Mesenchymal stem cell (in vitro differentiated cells and primary cell): Measurements from ENCODE around the gene FOXP2.
"Not testable (repeated sequence)": the region's sequence is repeated elsewhere in the genome, so short reads cannot be mapped to it uniquely, and the experiment has no call there.

Experiments
- DNase-seq: peaks from one replicate; pipeline ENCODE4 v3.0.0-alpha.2; 2013
- H2AFZ ChIP-seq: one replicate; pipeline ENCODE4 v1.6.1; 2013; ENCODE audit warnings: low read depth, mild to moderate bottlenecking, control low read depth, inconsistent platforms, low read length, moderate library complexity
- H2AK5ac ChIP-seq: 2 replicates; pipeline ENCODE4 v1.6.1; 2013; ENCODE audit warnings: low read length, moderate library complexity, mild to moderate bottlenecking, inconsistent platforms; ENCODE audit not compliant: severe bottlenecking
- H2BK120ac ChIP-seq: one replicate; pipeline ENCODE4 v1.6.1; 2013; ENCODE audit warnings: low read depth, mild to moderate bottlenecking, inconsistent platforms, low read length, moderate library complexity
- H2BK12ac ChIP-seq, 2 experiments: one replicate each; pipeline ENCODE4 v1.6.1; 2013; ENCODE audit warnings: inconsistent platforms in 2 of 2, low read length in 2 of 2, mild to moderate bottlenecking in 2 of 2, moderate library complexity in 2 of 2, control low read depth in 1 of 2
- H2BK15ac ChIP-seq: one replicate; pipeline ENCODE4 v1.6.1; 2013; ENCODE audit warnings: mild to moderate bottlenecking, low read depth, inconsistent platforms; ENCODE audit not compliant: poor library complexity, severe bottlenecking
- H2BK5ac ChIP-seq: 2 replicates; pipeline ENCODE4 v1.6.1; 2013; ENCODE audit warnings: low read depth, mild to moderate bottlenecking, low read length, control low read depth, inconsistent platforms; ENCODE audit not compliant: poor library complexity, severe bottlenecking
- H3K14ac ChIP-seq, 2 experiments: one replicate each; pipeline ENCODE4 v1.6.1; 2013; ENCODE audit warnings: inconsistent platforms in 2 of 2, low read length in 2 of 2, control low read depth in 1 of 2, mild to moderate bottlenecking in 1 of 2, moderate library complexity in 1 of 2
- H3K18ac ChIP-seq, 2 experiments: one replicate each; pipeline ENCODE4 v1.6.1; 2013; ENCODE audit warnings: inconsistent platforms in 2 of 2, low read length in 2 of 2, control low read depth in 1 of 2, low read depth in 1 of 2, mild to moderate bottlenecking in 1 of 2
- H3K23ac ChIP-seq, 2 experiments: one replicate each; pipeline ENCODE4 v1.6.1; 2013; ENCODE audit warnings: inconsistent platforms in 2 of 2, low read length in 2 of 2, mild to moderate bottlenecking in 2 of 2, moderate library complexity in 2 of 2, control low read depth in 1 of 2
- H3K27ac ChIP-seq: 2 replicates; pipeline ENCODE4 v1.5.1; 2013; ENCODE audit warnings: mild to moderate bottlenecking, moderate library complexity, low read length, control low read depth, inconsistent platforms; ENCODE audit not compliant: poor library complexity, severe bottlenecking
- H3K27me3 ChIP-seq, 2 experiments: 2 replicates each; pipeline versions ENCODE4 v1.6.1 to v1.7.0; 2013; ENCODE audit warnings: low read length in 2 of 2, mild to moderate bottlenecking in 2 of 2, moderate library complexity in 2 of 2, control low read depth in 1 of 2, inconsistent platforms in 1 of 2; ENCODE audit not compliant: control insufficient read depth in 1 of 2, insufficient read depth in 1 of 2
- H3K36me3 ChIP-seq, 2 experiments: 2 replicates each; pipeline versions ENCODE4 v1.6.1 to v1.7.0; 2013; ENCODE audit warnings: low read length in 2 of 2, control low read depth in 1 of 2, inconsistent platforms in 1 of 2, low read depth in 1 of 2, mild to moderate bottlenecking in 1 of 2; ENCODE audit not compliant: insufficient read depth in 2 of 2, control insufficient read depth in 1 of 2
- H3K4ac ChIP-seq, 2 experiments: one replicate each; pipeline ENCODE4 v1.6.1; 2013; ENCODE audit warnings: inconsistent platforms in 2 of 2, low read length in 2 of 2, mild to moderate bottlenecking in 2 of 2, moderate library complexity in 2 of 2, control low read depth in 1 of 2, low read depth in 1 of 2
- H3K4me1 ChIP-seq: 2 replicates; pipeline ENCODE4 v1.6.1; 2013; ENCODE audit warnings: low read depth, low read length, control low read depth; ENCODE audit not compliant: control insufficient read depth, insufficient read depth
- H3K4me2 ChIP-seq: 2 replicates; pipeline ENCODE4 v1.6.1; 2013; ENCODE audit warnings: low read length, mild to moderate bottlenecking, inconsistent platforms; ENCODE audit not compliant: poor library complexity, severe bottlenecking
- H3K4me3 ChIP-seq, 2 experiments: 2 replicates each; pipeline versions ENCODE4 v1.5.1 to v1.7.0; 2013; ENCODE audit warnings: low read length in 2 of 2, mild to moderate bottlenecking in 2 of 2, control low read depth in 1 of 2, low read depth in 1 of 2; ENCODE audit not compliant: insufficient read depth in 1 of 2
- H3K79me1 ChIP-seq: replicated peaks from 2 replicates; pipeline ENCODE4 v1.6.1; 2013; ENCODE audit warnings: mild to moderate bottlenecking, control low read depth, low read length, inconsistent platforms; ENCODE audit not compliant: poor library complexity, severe bottlenecking
- H3K9ac ChIP-seq: 2 replicates; pipeline ENCODE4 v1.7.0; 2013; ENCODE audit warnings: mild to moderate bottlenecking, low read length, moderate library complexity
- H3K9me3 ChIP-seq: 2 replicates; pipeline ENCODE4 v1.7.0; 2013; ENCODE audit warnings: mild to moderate bottlenecking, low read length; ENCODE audit not compliant: control insufficient read depth
- H4K8ac ChIP-seq: one replicate; pipeline ENCODE4 v1.6.1; 2013; ENCODE audit warnings: inconsistent platforms, mild to moderate bottlenecking, low read length, moderate library complexity
- H4K91ac ChIP-seq: one replicate; pipeline ENCODE4 v1.6.1; 2013; ENCODE audit warnings: mild to moderate bottlenecking, low read length, inconsistent platforms
- WGBS: methylation state at CpG from one replicate; pipeline ENCODE4 v1.1.7; 2013; ENCODE audit warnings: mixed read lengths; 5-methylcytosine and 5-hydroxymethylcytosine counted together

Gene FOXP2

DNA sequence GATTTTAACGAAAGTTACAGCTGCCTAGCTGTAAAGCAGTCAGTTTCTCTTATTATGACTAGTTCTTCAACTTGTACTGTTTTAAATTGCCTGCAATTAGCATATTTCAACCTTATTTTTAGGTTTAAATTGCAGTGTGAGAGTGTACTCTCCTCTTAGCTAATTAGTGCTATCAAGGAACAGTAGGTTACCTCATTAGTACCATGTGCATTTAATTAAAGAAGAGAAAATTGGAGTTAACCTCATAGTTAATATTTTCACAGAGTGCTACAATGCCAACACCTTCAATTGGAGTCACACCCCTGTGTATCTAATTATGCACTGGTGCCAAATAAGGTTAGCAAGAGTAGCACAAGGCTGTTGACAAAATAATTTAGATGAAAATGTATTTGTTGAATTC is 154.6 kb downstream of the FOXP2 start:
- Histone ChIP-seq H4K8ac (no peak overlapping the region), H3K27me3 (no peaks in the 10 kb centered on the region), H3K4me3 (no peak overlapping the region), H2BK12ac (no peak overlapping the region), H2BK15ac (no peak overlapping the region), H3K9ac (no peak overlapping the region), H3K9me3 (no peaks in the 10 kb centered on the region), H2BK5ac (no peak overlapping the region), H3K18ac (no peak overlapping the region), H2BK120ac (no peak overlapping the region), H3K14ac (no peak overlapping the region), H3K4me2 (no peak overlapping the region), H4K91ac (no peak overlapping the region), H3K79me1 (no peaks in the 10 kb centered on the region), H3K4me1 (no peaks in the 10 kb centered on the region), H3K36me3 (no peaks in the 10 kb centered on the region), H3K27ac (no peak overlapping the region), H2AFZ (no peak overlapping the region), H3K23ac (no peak overlapping the region), H2AK5ac (no peak overlapping the region), H3K4ac (no peak overlapping the region)
- WGBS: no CpG with 5 or more reads among the region's 1 CpG
- no peak for DNase-seq

DNA sequence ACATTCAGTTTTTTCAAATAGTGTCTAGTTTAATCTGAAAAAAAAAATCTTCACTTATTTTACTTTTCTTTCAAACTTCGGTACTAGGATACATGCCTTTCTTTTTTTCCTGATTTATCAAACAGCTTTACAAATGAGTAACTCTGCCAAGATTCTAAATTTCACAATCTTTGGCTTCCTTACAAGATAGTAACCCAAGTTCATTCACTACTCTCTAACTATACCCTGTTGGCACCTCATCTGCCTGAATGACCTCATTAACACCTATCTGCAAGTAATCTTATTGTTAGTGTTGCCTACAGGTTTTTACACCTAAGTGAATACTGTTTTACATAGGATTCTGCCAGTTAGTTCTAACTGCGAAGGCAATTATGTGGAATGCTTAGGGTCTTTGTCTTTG is 159.8 kb downstream of the FOXP2 start:
- H3K79me1 ChIP-seq: no peaks in the 10 kb centered on the region
- no peak overlapping the region for H3K14ac ChIP-seq
- no peak overlapping the region for H3K23ac ChIP-seq
- no peak overlapping the region for H4K91ac ChIP-seq
- no peak overlapping the region for H2BK120ac ChIP-seq
- no peak for DNase-seq
- no peak overlapping the region for H2BK15ac ChIP-seq
- no peak overlapping the region for H4K8ac ChIP-seq
- H3K4ac ChIP-seq: no peak overlapping the region
- no peak overlapping the region for H3K18ac ChIP-seq
- H3K9ac ChIP-seq: no peak overlapping the region
- H3K4me3 ChIP-seq: no peak overlapping the region
- H2BK12ac ChIP-seq: no peak overlapping the region
- no peak overlapping the region for H2BK5ac ChIP-seq
- no peak overlapping the region for H2AFZ ChIP-seq
- H2AK5ac ChIP-seq: no peak overlapping the region
- H3K4me2 ChIP-seq: no peak overlapping the region
- no peak overlapping the region for H3K27ac ChIP-seq
- H3K9me3 ChIP-seq: no peaks in the 10 kb centered on the region
- no peaks in the 10 kb centered on the region for H3K4me1 ChIP-seq
- no peaks in the 10 kb centered on the region for H3K27me3 ChIP-seq
- 75% methylated on average over 1 of the region's 2 CpGs for WGBS
- H3K36me3 ChIP-seq: no peaks in the 10 kb centered on the region

- H3K4me3 ChIP-seq: no peak overlapping the region
- H4K8ac ChIP-seq: no peak overlapping the region
- DNase-seq: no peak
- H3K9me3 ChIP-seq: no peaks in the 10 kb centered on the region
- H4K91ac ChIP-seq: no peak overlapping the region
- no peak overlapping the region for H2AFZ ChIP-seq
- no peak overlapping the region for H2BK5ac ChIP-seq
- H3K9ac ChIP-seq: no peak overlapping the region
- H3K14ac ChIP-seq: no peak overlapping the region
- H3K23ac ChIP-seq: no peak overlapping the region
- no peak overlapping the region for H2BK15ac ChIP-seq
- no peaks in the 10 kb centered on the region for H3K36me3 ChIP-seq
- no peak overlapping the region for H3K18ac ChIP-seq
- H2BK120ac ChIP-seq: no peak overlapping the region
- H2BK12ac ChIP-seq: no peak overlapping the region
- no peaks in the 10 kb centered on the region for H3K27me3 ChIP-seq
- no peak overlapping the region for H3K4me2 ChIP-seq
- H3K4me1 ChIP-seq: no peaks in the 10 kb centered on the region
- no peak overlapping the region for H3K27ac ChIP-seq
- 100% methylated on average over 1 of the region's 4 CpGs for WGBS
- H3K4ac ChIP-seq: no peak overlapping the region
- H3K79me1 ChIP-seq: no peaks in the 10 kb centered on the region
- no peak overlapping the region for H2AK5ac ChIP-seq
Measured at GRCh38 chr7:114575098-114575497, 160.5 kb downstream of the FOXP2 start.

DNA sequence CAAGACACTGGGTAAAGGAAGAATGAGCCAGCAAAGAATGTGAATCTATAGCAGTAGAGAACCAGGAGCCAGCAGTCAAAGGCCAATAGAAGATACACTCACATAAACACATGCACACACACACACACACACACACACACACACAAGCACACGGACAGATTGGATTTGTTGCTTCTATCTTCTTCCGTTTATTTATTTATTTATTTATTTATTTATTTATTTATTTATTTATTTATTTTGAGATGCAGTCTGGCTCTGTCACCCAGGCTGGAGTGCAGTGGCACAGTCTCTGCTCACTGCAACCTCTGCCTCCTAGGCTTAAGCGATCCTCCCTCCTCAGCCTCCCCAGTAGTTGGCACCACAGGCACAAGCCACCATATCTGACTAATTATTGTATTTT is 166.3 kb downstream of the FOXP2 start:
- not testable (repeated sequence) for H3K4me3 ChIP-seq, H3K4me1 ChIP-seq, H4K91ac ChIP-seq, H3K79me1 ChIP-seq, H3K27ac ChIP-seq, H2AFZ ChIP-seq, H3K4ac ChIP-seq, H2BK15ac ChIP-seq, H2BK5ac ChIP-seq, H3K9me3 ChIP-seq, H3K14ac ChIP-seq, DNase-seq, H3K36me3 ChIP-seq, H3K27me3 ChIP-seq, H3K23ac ChIP-seq, H3K18ac ChIP-seq, H2AK5ac ChIP-seq, H3K4me2 ChIP-seq, H4K8ac ChIP-seq, H2BK12ac ChIP-seq, H3K9ac ChIP-seq, H2BK120ac ChIP-seq
- no CpG with 5 or more reads among the region's 3 CpGs for WGBS
